GM10266 (cell line): ENCODE measurements around the gene LIPE.

Experiments used
- DNase-seq: peaks from one replicate; pipeline ENCODE4 v3.0.0; 2012; ENCODE audit errors: extremely low spot score
- CTCF ChIP-seq: IDR thresholded peaks from 2 replicates; pipeline ENCODE4 v1.5.1; 2012; ENCODE audit warnings: mild to moderate bottlenecking, low read depth; ENCODE audit not compliant: control insufficient read depth, insufficient read depth; ENCODE audit errors: missing control alignments

Gene LIPE

GRCh38 chr19:42411581-42412178 lies 15.5 kb downstream of the LIPE start:
- TF ChIP-seq CTCF, result no peak
- DNase-seq, result no peak

DNA sequence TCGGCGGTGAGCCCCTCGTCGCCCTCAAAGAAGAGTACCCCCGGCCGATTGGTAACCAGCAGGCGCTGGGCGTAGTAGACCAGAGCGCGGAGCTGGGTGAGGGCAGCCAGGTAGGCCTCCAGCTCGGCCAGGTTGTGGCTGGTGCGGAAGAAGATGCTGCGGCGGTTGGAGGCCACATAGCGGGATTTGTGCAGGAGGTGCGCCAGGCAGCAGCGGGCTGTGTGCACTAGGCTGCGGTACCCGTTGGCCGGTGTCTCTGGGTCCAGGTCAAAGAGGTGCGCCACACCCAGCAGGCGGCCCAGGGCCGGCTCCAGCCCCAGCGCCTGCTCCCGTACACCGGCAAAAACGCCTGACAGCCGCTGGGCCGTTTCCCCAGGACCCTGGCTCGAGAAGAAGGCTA lies 16.8 kb downstream of the LIPE start:
- no peak for TF ChIP-seq CTCF
- DNase-seq, result no peak

- no peak for DNase-seq
- no peak for TF ChIP-seq CTCF
These were observed 17.7 kb downstream of the LIPE start for GRCh38 chr19:42409477-42409876.

DNA sequence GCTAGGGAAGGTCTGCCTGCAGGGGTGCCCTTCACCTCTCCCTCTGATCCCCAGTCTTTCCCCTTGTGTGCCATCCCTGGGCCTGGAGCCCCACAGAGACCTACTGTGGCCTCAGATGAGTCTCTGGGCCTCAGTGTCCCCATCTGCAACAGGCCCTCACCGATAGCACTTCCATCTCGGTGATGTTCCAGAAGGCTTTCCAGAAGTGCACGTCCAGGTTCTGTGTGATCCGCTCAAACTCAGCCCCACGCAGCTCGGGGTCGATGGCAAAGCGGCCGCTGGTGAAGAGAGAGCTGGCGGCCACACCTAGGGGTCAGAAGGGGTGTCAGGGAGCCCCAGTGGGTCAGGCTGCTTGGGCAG lies 19.4 kb downstream of the LIPE start:
- no peak for DNase-seq
- TF ChIP-seq CTCF, result no peak

- no peak for TF ChIP-seq CTCF
- no peak for DNase-seq
These were observed 19.9 kb downstream of the LIPE start for GRCh38 chr19:42407085-42407815.

DNA sequence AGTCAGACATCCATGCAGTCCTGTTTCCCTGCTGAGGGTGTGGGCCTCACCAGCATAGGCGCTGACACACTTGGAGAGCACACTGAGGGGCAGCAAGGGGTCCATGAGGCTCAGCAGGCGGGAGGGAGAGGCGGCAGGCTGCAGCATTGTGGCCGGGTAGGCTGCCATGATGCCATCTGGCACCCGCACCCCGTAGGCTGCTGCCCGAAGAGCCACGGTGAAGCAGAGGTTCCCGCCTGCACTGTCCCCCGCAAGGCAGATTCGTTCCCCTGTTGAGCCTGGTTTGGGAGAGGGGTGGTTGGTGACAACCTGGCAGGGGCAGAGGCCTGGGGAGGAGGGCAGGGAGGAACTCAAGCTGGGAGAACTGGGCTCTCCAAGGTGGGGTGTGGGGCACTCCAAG lies 21.1 kb downstream of the LIPE start:
- no peak for DNase-seq
- TF ChIP-seq CTCF, result no peak

DNA sequence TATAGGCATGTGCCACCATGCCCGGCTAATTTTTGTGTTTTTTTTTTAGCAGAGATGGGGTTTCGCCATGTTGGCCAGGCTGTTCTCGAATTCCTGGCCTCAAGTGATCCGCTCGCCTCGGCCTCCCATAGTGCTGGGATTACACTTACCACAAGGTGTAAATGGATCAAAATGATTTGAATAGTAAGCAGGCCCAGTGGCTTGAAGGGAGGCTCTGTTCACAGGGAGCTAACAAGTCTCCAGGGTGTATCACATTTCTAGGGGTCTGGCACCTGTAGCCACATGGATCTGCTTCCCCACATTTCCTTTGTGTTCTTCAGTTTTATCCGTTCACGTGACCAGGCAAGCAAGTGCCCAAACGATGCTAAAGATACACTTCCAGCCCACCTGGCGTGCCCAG lies 23.6 kb downstream of the LIPE start:
- TF ChIP-seq CTCF, result no peak
- no peak for DNase-seq
